Measurements from ENCODE around the gene NCKAP5L.
"Not testable (repeated sequence)": the region's sequence is repeated elsewhere in the genome, so short reads cannot be mapped to it uniquely, and the experiment has no call there.

NCKAP5L gene

DNA sequence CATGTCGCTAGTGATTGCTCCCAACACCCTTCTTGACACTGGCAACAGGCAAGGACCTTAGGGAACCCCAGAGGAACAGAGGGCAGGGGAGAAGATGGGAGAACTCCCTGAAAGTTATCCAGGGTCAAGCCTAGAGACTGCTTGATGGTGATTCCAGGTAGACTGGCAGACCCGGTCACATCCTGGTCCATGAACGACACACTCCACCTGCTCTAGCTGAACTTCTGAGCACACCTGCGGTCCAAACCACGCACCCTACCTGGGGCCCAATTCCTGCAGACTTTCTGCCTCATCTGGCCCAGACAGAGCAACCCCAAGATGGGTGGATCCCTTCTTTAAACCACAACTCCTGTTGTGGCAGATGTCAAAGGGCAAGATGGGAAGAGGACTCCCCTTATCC is 34.2 kb downstream of the NCKAP5L start:
- H3K9ac ChIP-seq (ENCODE audit: low read depth, low read length), result no peak overlapping the region

DNA sequence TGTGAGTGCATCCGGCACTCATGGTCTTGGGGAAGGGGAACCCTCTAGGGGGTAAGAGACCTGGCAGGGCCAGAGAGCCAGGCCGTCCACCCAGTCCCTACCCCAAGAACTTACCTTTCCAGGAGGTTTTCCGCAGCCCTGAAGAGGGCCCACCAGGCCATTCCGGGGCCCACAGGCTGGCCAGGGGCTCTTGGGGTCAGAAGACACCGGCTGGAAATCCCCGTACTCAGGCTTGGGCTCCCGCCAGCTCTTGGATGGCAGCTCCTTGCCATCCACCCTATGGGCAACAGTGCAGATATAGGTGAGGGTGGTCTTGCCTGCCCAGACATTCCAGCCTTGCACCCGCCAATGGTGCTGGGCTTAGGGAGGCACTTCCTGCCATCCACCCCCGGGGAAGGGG is 34.6 kb downstream of the NCKAP5L start:
- no peak overlapping the region for H3K9ac ChIP-seq (ENCODE audit: low read depth, low read length)
- no peaks in the 10 kb centered on the region; the same call in 1 of the 2 replicates for H3K36me3 ChIP-seq (ENCODE audit: insufficient read depth, low read length)
- H3K9me3 ChIP-seq (ENCODE audit: control insufficient read depth, insufficient read depth, low read length), result no peaks in the 10 kb centered on the region
- 0 out of 2 replicates have a peak, but pooled peaks cover 3% of the 10 kb centered on the region for H3K4me1 ChIP-seq (ENCODE audit: insufficient read depth, low read length)

More for the DNA sequence above, 34.2 kb downstream of the NCKAP5L start:
- Histone ChIP-seq H3K4me1 (ENCODE audit: insufficient read depth, low read length) (0 out of 2 replicates have a peak, but pooled peaks cover 3% of the 10 kb centered on the region), H3K36me3 (ENCODE audit: insufficient read depth, low read length) (no peaks in the 10 kb centered on the region; the same call in 1 of the 2 replicates), H3K9me3 (ENCODE audit: control insufficient read depth, insufficient read depth, low read length) (no peaks in the 10 kb centered on the region)

DNA sequence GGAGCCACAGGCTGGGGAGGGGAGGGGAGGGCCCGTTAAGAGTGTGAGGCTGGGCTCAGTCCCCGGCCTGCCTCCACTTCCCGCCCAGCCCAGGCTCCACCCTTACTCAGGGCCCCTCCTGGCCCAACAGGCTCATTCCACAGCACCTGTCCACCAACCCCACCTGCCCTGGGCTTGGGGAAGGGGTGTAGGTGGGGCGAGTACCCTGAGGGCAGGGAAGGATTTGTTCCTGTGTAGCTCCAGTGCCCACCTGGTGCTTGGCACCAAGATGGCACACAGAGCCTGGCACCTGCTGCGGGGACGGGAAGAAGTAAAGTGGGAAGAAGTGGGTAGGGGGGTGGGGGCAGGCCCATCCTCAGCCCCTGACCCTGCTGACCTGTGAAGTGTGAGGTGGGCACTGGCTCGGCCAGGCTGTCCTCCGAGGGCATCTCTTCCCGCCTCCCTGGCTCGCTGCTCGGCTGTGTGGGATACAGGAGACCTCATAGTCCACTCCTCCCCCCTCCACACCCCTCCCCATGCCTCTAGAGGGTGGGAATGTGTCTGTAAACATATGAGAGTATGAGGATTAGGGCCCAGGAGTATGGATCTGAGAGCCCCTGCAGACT is 35.1 kb downstream of the NCKAP5L start:
- H3K9ac ChIP-seq (ENCODE audit: low read depth, low read length), result no peak overlapping the region
- 0 out of 2 replicates have a peak, but pooled peaks cover 3% of the 10 kb centered on the region for H3K4me1 ChIP-seq (ENCODE audit: insufficient read depth, low read length)
- no peaks in the 10 kb centered on the region for H3K9me3 ChIP-seq (ENCODE audit: control insufficient read depth, insufficient read depth, low read length)
- H3K36me3 ChIP-seq (ENCODE audit: insufficient read depth, low read length), result no peaks in the 10 kb centered on the region; the same call in 1 of the 2 replicates

DNA sequence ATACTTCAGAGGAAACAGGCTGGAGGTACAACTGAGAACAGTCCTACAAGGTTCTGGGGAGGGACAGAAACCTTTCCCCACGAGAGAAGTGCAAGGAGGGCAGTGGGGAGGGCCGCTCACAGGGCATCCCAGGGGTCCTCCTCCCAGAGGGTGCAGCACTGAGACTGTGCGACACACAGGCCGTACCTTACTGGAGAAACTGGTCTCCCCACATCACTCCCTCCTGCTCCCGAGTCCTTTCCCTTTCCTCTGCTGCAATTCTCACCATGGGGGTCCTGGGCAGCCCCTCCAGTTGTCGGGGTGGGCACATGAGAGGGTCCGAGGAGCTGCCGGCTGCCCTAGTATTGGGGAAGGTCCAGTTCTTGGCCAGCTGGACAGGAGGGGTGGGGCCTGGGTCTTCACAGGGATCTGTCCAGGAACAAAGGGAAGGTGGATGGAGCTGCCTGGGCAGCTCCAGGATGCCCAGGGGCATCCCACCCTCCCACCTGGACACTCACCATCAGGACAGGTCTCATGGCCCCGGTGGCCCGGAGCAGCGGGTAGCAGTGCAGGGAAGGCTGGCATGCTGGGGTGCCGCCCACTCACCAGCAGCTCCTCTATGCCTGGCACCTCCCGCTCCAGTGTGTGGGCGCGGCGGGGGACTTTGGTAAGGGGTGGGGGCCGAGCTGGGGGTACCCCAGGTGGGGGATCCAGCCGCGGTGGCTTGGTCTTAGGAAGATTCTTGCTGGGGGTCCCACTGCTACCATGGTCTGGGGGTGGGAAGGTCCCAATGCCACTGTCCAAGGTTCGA is 35.8 kb downstream of the NCKAP5L start:
- Histone ChIP-seq H3K9ac (ENCODE audit: low read depth, low read length) (no peak overlapping the region), H3K4me1 (ENCODE audit: insufficient read depth, low read length) (0 out of 2 replicates have a peak, but pooled peaks cover 3% of the 10 kb centered on the region), H3K9me3 (ENCODE audit: control insufficient read depth, insufficient read depth, low read length) (no peaks in the 10 kb centered on the region), H3K36me3 (ENCODE audit: insufficient read depth, low read length) (no peaks in the 10 kb centered on the region)

DNA sequence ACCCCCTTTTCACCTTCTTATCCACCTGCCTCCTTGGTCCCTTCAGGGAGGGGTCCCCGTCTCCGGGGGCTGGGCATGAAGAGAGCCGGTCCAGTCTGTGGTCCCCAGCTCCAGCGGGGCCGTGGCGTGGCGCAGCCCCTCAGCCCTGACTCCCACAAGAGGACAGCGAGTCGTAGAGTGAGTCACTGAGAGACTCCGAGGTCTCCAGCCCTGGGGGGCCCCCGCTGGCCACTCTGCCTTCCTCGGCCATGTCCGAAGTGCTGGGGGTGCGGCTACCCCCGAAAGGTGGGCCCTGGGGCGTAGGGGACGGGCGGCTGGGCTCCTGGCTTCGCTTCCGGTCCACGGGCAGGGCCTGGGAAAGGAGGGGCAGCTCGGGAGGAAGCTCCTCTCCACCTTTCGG is 36.5 kb downstream of the NCKAP5L start:
- H3K9ac ChIP-seq (ENCODE audit: low read depth, low read length), result no peak overlapping the region
- H3K36me3 ChIP-seq (ENCODE audit: insufficient read depth, low read length), result no peaks in the 10 kb centered on the region
- H3K4me1 ChIP-seq (ENCODE audit: insufficient read depth, low read length), result 0 out of 2 replicates have a peak, but pooled peaks cover 3% of the 10 kb centered on the region
- H3K9me3 ChIP-seq (ENCODE audit: control insufficient read depth, insufficient read depth, low read length), result no peaks in the 10 kb centered on the region

DNA sequence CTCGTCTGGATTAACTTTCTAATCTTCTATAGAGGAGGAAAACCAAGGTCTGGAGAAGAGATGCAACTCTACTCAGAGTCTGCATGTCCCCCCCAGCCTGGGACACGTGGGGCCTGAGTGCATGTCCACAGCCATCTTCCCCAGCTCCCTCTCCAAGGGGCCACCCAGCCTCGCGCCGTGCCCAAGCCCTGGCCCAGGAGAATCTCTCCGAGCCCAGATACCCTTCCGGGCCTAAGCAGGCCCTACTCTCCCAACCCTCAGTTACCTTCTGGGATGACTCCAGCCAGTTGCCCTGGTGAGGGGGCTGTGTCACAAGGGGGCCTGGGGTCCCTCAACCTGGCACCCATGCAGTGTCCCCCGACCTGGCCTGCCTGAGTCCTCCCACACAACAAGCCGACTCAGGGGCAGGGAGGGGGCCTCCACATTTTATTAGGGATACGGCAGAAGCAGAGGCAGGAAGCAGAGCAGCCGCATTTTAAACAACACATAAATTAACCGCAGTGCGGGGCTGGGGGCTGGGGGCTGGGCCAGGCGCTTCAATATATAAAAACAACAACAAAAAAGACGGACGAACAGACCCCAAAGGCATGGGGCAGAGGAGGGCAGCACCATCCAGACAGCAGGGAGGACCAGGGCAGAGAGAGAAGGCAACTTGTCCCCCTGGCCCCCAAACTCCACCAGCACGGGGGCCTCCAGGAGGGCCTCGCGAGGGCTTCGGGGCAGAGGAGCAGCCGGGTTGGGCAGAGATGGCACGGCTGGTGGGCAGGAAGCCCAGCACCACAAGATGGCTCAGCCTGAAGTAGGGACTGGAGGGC is 37.3 kb downstream of the NCKAP5L start:
- no peaks in the 10 kb centered on the region for H3K9me3 ChIP-seq (ENCODE audit: control insufficient read depth, insufficient read depth, low read length)
- no peak overlapping the region for H3K9ac ChIP-seq (ENCODE audit: low read depth, low read length)
- no peaks in the 10 kb centered on the region for H3K36me3 ChIP-seq (ENCODE audit: insufficient read depth, low read length)
- H3K4me1 ChIP-seq (ENCODE audit: insufficient read depth, low read length), result 0 out of 2 replicates have a peak, but pooled peaks cover 3% of the 10 kb centered on the region

DNA sequence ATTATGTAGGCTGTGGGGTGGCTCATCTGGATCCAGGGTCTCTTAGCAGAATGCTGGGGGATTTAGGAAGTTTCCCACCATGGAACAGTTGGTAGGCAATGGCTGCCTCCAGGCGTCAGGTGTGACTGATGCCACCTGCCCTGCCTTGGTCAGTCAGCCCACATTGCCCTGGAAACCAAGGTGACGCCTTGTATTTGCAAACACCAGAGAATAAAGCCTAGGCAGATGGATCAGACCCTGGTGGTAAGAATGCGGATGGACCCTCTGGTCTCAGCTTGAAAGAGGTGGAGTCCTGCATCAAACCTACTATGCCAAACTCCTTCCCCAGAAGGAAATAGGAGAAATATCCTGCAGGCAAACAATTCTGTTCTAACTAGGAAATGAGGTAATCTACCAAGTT is 38.2 kb downstream of the NCKAP5L start:
- H3K4me1 ChIP-seq (ENCODE audit: insufficient read depth, low read length), result 0 out of 2 replicates have a peak, but pooled peaks cover 3% of the 10 kb centered on the region
- H3K9ac ChIP-seq (ENCODE audit: low read depth, low read length), result no peak overlapping the region
- H3K9me3 ChIP-seq (ENCODE audit: control insufficient read depth, insufficient read depth, low read length), result no peaks in the 10 kb centered on the region
- no peaks in the 10 kb centered on the region for H3K36me3 ChIP-seq (ENCODE audit: insufficient read depth, low read length)

DNA sequence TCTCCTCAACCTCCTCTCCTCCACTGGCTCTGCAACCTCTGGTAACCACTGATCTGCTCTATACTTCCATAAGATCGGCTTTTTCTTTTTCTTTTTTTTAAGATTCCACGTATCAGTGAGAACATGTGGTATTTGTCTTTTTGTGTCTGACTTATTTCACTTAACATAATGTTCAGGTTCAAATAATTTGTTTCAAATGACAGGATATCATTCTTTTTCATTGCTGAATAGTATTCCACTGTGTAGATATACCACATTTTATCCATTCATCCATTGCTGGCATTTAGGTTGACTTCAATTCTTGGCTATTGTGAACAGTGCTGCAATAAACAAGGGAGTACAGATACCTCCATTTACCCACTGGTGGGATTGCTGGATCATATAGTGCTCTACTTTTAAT is 40.5 kb downstream of the NCKAP5L start:
- Histone ChIP-seq H3K4me1 (ENCODE audit: insufficient read depth, low read length) (0 out of 2 replicates have a peak, but pooled peaks cover 3% of the 10 kb centered on the region), H3K9ac (ENCODE audit: low read depth, low read length) (no peak overlapping the region), H3K36me3 (ENCODE audit: insufficient read depth, low read length) (no peaks in the 10 kb centered on the region), H3K9me3 (ENCODE audit: control insufficient read depth, insufficient read depth, low read length) (no peaks in the 10 kb centered on the region)

DNA sequence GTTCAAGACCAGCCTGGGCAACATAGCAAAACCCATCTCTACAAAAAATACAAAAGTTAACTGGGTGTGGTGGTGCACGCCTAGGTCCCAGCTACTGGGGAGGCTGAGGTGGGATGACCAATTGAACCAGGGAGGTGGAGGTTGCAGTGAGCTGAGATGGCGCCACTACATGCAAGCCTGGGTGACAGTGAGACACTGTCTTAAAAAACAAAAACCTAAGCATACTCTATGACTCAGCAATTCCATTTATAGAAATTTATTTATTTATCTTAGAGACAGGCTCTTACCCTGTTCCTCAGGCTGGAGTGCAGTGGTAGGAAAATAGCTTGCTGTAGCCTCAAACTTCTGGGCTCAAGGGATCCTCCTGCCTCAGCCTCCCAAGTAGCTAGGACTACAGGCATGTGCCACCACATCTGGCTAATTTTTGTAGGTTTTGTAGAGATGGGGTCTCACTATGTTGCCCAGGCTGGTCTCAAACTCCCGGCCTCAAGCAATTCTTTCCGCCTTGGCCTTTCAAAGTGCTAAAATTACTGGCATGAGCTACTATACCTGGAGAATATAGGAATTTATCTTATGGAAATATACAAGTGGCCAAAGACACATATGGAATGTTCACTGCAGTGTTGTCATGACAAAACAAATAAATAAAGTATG is 43.3 kb downstream of the NCKAP5L start:
- no peaks in the 10 kb centered on the region for H3K9me3 ChIP-seq (ENCODE audit: control insufficient read depth, insufficient read depth, low read length)
- no peak overlapping the region for H3K9ac ChIP-seq (ENCODE audit: low read depth, low read length)

DNA sequence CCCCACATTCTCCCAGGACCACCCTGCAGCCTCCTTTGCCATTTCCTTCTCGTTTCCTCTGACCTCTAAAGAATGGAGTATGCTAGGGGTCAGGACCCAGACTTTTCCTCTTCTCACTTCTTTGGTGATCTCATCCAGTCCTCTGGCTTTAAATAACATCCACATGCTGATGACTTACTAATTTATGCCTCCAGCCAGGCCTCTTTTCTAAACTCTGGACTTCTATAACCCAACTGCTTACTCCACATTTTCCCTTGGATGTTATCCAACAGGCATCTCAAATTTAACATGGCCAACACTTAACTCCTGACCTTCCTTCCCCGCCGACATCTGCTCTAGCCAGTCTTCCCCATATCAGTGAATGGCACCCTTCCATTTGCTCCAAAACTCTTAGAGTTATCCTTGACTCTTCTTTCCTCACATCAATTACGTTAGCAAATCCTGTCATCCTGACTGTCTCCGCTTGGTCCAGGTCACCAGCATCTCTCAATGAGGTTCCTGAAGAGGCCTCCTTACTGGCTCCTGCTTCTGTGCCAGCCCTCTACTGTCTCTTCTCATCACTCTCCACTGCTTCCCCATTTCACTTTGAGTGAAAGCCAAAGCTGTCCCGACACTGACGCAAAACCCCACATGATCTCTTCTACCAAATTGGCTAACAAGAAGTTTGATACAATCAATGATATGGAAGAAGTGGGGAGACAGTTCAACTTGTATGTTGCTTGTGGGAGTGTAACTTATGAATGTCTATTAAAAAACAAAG is 44.1 kb downstream of the NCKAP5L start:
- H3K9me3 ChIP-seq (ENCODE audit: control insufficient read depth, insufficient read depth, low read length), result no peaks in the 10 kb centered on the region
- no peak overlapping the region for H3K9ac ChIP-seq (ENCODE audit: low read depth, low read length)
- H3K4me1 ChIP-seq (ENCODE audit: insufficient read depth, low read length), result no peaks in the 10 kb centered on the region
- no peaks in the 10 kb centered on the region for H3K36me3 ChIP-seq (ENCODE audit: insufficient read depth, low read length)

More for the DNA sequence above, 43.3 kb downstream of the NCKAP5L start:
- no peaks in the 10 kb centered on the region for H3K4me1 ChIP-seq (ENCODE audit: insufficient read depth, low read length)
- no peaks in the 10 kb centered on the region for H3K36me3 ChIP-seq (ENCODE audit: insufficient read depth, low read length)

DNA sequence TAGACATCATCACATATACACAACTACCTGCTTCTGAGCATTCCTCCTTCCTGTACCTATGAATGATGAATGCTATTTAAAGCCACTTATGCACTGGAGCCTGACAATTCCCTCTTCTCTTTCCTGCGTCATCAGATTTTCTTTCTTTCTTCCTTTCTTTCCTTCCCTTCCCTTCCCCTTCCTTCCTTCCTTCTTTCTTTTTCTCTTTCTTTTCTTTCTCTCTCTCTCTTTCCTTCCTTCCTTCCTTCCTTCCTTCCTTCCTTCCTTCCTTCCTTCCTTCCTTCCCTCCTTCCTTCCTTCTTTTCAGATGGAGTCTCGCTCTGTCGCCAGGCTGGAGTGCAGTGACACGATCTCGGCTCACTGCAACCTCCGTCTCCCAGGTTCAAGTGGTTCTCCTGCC is 47.3 kb downstream of the NCKAP5L start:
- H3K4me1 ChIP-seq (ENCODE audit: insufficient read depth, low read length); H3K9me3 ChIP-seq (ENCODE audit: control insufficient read depth, insufficient read depth, low read length); H3K9ac ChIP-seq (ENCODE audit: low read depth, low read length); H3K36me3 ChIP-seq (ENCODE audit: insufficient read depth, low read length): not testable (repeated sequence)

DNA sequence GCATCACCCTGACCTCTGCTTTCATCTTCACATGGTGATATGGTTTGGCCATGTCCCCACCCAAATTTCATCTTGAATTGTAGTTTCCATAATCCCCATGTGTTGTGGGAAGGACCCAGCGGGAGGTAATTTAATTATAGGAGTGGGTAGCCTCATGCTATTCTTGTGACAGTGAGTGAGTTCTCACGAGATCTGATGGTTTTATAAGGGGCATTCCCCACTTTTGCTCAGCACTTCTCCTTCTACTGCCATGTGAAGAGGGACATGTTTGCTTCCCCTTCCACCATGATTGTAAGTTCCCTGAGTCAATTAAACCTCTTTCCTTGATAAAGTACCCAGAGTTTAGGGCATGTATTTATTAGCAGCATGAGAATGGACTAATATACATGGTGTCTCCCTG is 48.6 kb downstream of the NCKAP5L start:
- Histone ChIP-seq H3K9ac (ENCODE audit: low read depth, low read length) (no peak overlapping the region), H3K36me3 (ENCODE audit: insufficient read depth, low read length) (no peaks in the 10 kb centered on the region), H3K9me3 (ENCODE audit: control insufficient read depth, insufficient read depth, low read length) (no peaks in the 10 kb centered on the region), H3K4me1 (ENCODE audit: insufficient read depth, low read length) (no peaks in the 10 kb centered on the region)

Data from ES-I3 (cell line).